Measurements from ENCODE around the gene AGRN.
A peak's percentile ranks its signal among the peaks of the same experiment; 100 is the strongest.

AGRN gene

GRCh38 chr1:1019122-1019999, 559 bp upstream of the AGRN start:
- TF ChIP-seq CTCF (IDR thresholded peaks at IDR 0.05; ENCODE audit: insufficient read depth, low read depth, low read length, missing control alignments) = peak; percentile 59
- peak; percentile 90 for DNase-seq (ENCODE audit: low read depth)
- peak overlapping the region; percentile 44 for H3K4me3 ChIP-seq (ENCODE audit: low read depth, low read length)

GRCh38 chr1:1020415-1021009, 592 bp downstream of the AGRN start:
- DNase-seq (ENCODE audit: low read depth) = peak; percentile 39
- H3K4me3 ChIP-seq (ENCODE audit: low read depth, low read length) = peak overlapping the region; percentile 63
- no peak for TF ChIP-seq CTCF (IDR thresholded peaks at IDR 0.05; ENCODE audit: insufficient read depth, low read depth, low read length, missing control alignments)

- no peak for TF ChIP-seq CTCF (IDR thresholded peaks at IDR 0.05; ENCODE audit: insufficient read depth, low read depth, low read length, missing control alignments)
- no peak for DNase-seq (ENCODE audit: low read depth)
- H3K4me3 ChIP-seq (ENCODE audit: low read depth, low read length) = peak overlapping the region; percentile 63
Measured at GRCh38 chr1:1021010-1021919, 1.3 kb downstream of the AGRN start.

- H3K4me3 ChIP-seq (ENCODE audit: low read depth, low read length) = no peak overlapping the region
- DNase-seq (ENCODE audit: low read depth) = no peak
- TF ChIP-seq CTCF (IDR thresholded peaks at IDR 0.05; ENCODE audit: insufficient read depth, low read depth, low read length, missing control alignments) = no peak
Measured at GRCh38 chr1:1021920-1022259, 2.0 kb downstream of the AGRN start.

- DNase-seq (ENCODE audit: low read depth) = no peak
- H3K4me3 ChIP-seq (ENCODE audit: low read depth, low read length) = no peak overlapping the region
- no peak for TF ChIP-seq CTCF (IDR thresholded peaks at IDR 0.05; ENCODE audit: insufficient read depth, low read depth, low read length, missing control alignments)
Measured at GRCh38 chr1:1022302-1023009, 2.5 kb downstream of the AGRN start.

- no peak overlapping the region for H3K4me3 ChIP-seq (ENCODE audit: low read depth, low read length)
- no peak for DNase-seq (ENCODE audit: low read depth)
- TF ChIP-seq CTCF (IDR thresholded peaks at IDR 0.05; ENCODE audit: insufficient read depth, low read depth, low read length, missing control alignments) = no peak
Measured at GRCh38 chr1:1023700-1024099, 3.8 kb downstream of the AGRN start.
